ENCODE results near the gene WNT3A. TPM values are rescaled to one million over a fixed set of nuclear protein-coding genes. Genes with fewer than 3 reads are reported as not detected.
A peak's percentile ranks its signal among the peaks of the same experiment; 100 is the strongest.

The WNT3A gene
- total RNA-seq, 2 donors from 2014 or later = 0.14 TPM; not detected in 1

- intact Hi-C loops (cut with DNase I, micrococcal nuclease) = no loop called here
- ATAC-seq (no peak), DNase-seq (peak in 1 of 2 donors; percentile 8)
Observed at GRCh38 chr1:227996187-227996950, 10.4 kb upstream of the WNT3A start.

GRCh38 chr1:227998374-227999055 is 8.3 kb upstream of the WNT3A start:
- intact Hi-C loops (cut with DNase I, micrococcal nuclease) = no loop called here
- ATAC-seq = no peak
- DNase-seq = no peak

GRCh38 chr1:227999056-227999930 is 7.5 kb upstream of the WNT3A start:
- DNase-seq (peak; percentile 55 to 69), ATAC-seq (peak; percentile 99)
- intact Hi-C loops (cut with DNase I, micrococcal nuclease) = no loop called here

- intact Hi-C loops (cut with DNase I, micrococcal nuclease) = no loop called here
- ATAC-seq (no peak), DNase-seq (no peak)
Observed at GRCh38 chr1:228000416-228000815, 6.4 kb upstream of the WNT3A start.

GRCh38 chr1:228000836-228001563 is 5.8 kb upstream of the WNT3A start:
- DNase-seq (no peak), ATAC-seq (no peak)
- intact Hi-C loops (cut with DNase I, micrococcal nuclease) = no loop called here

GRCh38 chr1:228001738-228002535 is 4.9 kb upstream of the WNT3A start:
- intact Hi-C loops (cut with DNase I, micrococcal nuclease) = no loop called here
- no peak for ATAC-seq
- peak in 1 of 2 donors; percentile 18 for DNase-seq

GRCh38 chr1:228002792-228003191 is 4.0 kb upstream of the WNT3A start:
- no peak for ATAC-seq
- intact Hi-C loops (cut with DNase I, micrococcal nuclease) = no loop called here
- DNase-seq = no peak

- intact Hi-C loops (cut with DNase I, micrococcal nuclease) = no loop called here
- ATAC-seq = no peak
- no peak for DNase-seq
Observed at GRCh38 chr1:228003461-228004330, 3.1 kb upstream of the WNT3A start.

- DNase-seq (peak; percentile 21 to 25), ATAC-seq (peak; percentile 72)
- intact Hi-C loops (cut with DNase I, micrococcal nuclease) = no loop called here
Observed at GRCh38 chr1:228004331-228004855, 2.4 kb upstream of the WNT3A start.

GRCh38 chr1:228004856-228005462 is 1.8 kb upstream of the WNT3A start:
- peak in 1 of 2 donors; percentile 8 for DNase-seq
- intact Hi-C loops (cut with DNase I, micrococcal nuclease) = no loop called here
- ATAC-seq = no peak

- ATAC-seq (no peak), DNase-seq (no peak)
- intact Hi-C loops (cut with DNase I, micrococcal nuclease) = no loop called here
Observed at GRCh38 chr1:228005511-228006033, 1.2 kb upstream of the WNT3A start.

- intact Hi-C loops (cut with DNase I, micrococcal nuclease) = no loop called here
Observed at GRCh38 chr1:228006034-228006785, 588 bp upstream of the WNT3A start.

GRCh38 chr1:228007049-228007800 is 427 bp downstream of the WNT3A start:
- intact Hi-C loops (cut with DNase I, micrococcal nuclease) = no loop called here
- DNase-seq = no peak
- no peak for ATAC-seq

More at GRCh38 chr1:228006034-228006785, 588 bp upstream of the WNT3A start:
- peak in 1 of 2 donors; percentile 17 for DNase-seq
- ATAC-seq = no peak

- intact Hi-C loops (cut with DNase I, micrococcal nuclease) = no loop called here
- no peak for ATAC-seq
- no peak for DNase-seq
Observed at GRCh38 chr1:228007801-228008341, 1.1 kb downstream of the WNT3A start.

Data from left colon (tissue), 2 donors.